ENCODE data around the gene WDR27.

GRCh38 chr6:169653691-169654090 is 48.1 kb downstream of the WDR27 start:
- TF ChIP-seq, protein P1, sequence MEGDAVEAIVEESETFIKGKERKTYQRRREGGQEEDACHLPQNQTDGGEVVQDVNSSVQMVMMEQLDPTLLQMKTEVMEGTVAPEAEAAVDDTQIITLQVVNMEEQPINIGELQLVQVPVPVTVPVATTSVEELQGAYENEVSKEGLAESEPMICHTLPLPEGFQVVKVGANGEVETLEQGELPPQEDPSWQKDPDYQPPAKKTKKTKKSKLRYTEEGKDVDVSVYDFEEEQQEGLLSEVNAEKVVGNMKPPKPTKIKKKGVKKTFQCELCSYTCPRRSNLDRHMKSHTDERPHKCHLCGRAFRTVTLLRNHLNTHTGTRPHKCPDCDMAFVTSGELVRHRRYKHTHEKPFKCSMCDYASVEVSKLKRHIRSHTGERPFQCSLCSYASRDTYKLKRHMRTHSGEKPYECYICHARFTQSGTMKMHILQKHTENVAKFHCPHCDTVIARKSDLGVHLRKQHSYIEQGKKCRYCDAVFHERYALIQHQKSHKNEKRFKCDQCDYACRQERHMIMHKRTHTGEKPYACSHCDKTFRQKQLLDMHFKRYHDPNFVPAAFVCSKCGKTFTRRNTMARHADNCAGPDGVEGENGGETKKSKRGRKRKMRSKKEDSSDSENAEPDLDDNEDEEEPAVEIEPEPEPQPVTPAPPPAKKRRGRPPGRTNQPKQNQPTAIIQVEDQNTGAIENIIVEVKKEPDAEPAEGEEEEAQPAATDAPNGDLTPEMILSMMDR (IDR thresholded peaks at IDR 0.05): no peak
- TF ChIP-seq POLR2A (IDR thresholded peaks at IDR 0.05) (no peak), POLR2AphosphoS5 (IDR thresholded peaks at IDR 0.05) (no peak)

All from prostate gland (tissue), 2 donors.